ENCODE data around the gene TNK2.

DNA sequence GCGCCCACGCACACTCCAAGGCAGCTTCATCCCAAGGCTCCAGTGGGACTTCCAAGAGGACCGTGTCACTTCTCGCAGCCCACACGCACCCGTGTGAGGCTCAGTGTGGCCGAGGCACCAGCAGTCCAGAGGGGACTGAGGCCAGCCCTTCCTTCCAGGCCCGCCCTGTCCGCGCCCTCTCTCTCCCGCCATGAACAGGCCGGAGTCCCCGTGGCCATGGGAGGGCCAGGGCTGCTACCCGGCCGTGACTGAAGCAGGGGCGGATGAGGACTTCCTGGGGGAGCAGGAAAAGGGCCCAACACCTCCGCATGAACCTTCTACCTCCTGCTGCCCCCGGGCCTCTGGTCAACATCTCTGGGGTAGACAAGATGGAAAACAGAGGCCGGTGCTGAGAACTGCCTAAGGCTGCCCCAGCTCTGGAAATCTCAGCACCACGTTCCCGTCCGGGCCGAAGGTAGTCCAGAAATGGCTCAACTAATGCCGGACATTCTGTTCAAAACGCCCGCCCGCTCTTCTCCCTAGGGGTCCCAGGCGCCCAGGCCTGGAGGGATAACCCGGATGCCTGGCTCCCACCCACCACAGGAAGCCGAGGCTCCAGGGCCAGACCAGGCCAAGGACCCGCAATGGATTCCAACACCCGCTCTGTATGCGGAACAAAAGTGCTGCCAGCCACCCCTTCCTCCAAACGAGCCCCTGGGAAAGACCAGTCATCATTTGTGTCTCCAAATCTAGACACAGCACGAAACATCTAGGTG is 32.7 kb downstream of the TNK2 start:
- TF ChIP-seq CTBP1 (IDR thresholded peaks at IDR 0.05; ENCODE audit: borderline replicate concordance) (no peak), FOXM1 (IDR thresholded peaks at IDR 0.05; ENCODE audit: borderline replicate concordance) (no peak)
